Cardiac fibroblast (primary cell): ENCODE measurements around the gene NPC1.
A peak's percentile ranks its signal among the peaks of the same experiment; 100 is the strongest.

Experiments
- DNase-seq, 2 donors: peaks; one replicate each; pipeline versions ENCODE4 v3.0.0 to v3.0.0-alpha.2; 2010; ENCODE audit warnings: low read depth in 2 of 2
- H3K4me3 ChIP-seq, 2 donors: replicated peaks in 1 of 2; 1 replicate in 1 of 2; 2 replicates in 1 of 2; pipeline ENCODE4 v1.5.1; 2011; ENCODE audit warnings: low read depth in 2 of 2, low read length in 2 of 2, mild to moderate bottlenecking in 2 of 2, moderate library complexity in 1 of 2
- TF ChIP-seq, protein P1 (sequence below): IDR thresholded peaks from one replicate; pipeline ENCODE4 v1.5.1; 2011; ENCODE audit warnings: low read depth, mild to moderate bottlenecking, low read length, inconsistent platforms

The NPC1 gene

DNA sequence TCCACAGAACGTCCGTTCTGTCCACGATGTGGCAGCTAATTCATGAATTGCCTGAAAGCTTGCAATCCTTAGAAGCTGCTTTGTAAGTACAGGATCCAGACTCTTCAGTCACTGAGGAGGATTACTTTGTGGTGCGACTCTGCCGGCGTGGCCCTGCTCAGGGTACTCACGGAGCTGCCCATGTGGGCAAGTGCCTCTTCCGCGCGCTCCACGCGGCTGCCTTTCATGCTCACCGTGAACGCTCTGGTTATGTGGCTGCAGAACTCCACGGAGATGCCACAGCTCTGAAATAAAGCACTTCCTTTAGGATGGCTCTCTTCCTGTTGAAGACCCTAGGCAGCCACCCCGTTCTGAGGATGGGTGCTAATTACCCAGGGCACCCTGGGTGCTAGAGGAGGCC, 52.0 kb downstream of the NPC1 start:
- TF ChIP-seq, protein P1, sequence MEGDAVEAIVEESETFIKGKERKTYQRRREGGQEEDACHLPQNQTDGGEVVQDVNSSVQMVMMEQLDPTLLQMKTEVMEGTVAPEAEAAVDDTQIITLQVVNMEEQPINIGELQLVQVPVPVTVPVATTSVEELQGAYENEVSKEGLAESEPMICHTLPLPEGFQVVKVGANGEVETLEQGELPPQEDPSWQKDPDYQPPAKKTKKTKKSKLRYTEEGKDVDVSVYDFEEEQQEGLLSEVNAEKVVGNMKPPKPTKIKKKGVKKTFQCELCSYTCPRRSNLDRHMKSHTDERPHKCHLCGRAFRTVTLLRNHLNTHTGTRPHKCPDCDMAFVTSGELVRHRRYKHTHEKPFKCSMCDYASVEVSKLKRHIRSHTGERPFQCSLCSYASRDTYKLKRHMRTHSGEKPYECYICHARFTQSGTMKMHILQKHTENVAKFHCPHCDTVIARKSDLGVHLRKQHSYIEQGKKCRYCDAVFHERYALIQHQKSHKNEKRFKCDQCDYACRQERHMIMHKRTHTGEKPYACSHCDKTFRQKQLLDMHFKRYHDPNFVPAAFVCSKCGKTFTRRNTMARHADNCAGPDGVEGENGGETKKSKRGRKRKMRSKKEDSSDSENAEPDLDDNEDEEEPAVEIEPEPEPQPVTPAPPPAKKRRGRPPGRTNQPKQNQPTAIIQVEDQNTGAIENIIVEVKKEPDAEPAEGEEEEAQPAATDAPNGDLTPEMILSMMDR, result no peak
- no peak for DNase-seq
- no peak overlapping the region for H3K4me3 ChIP-seq

- DNase-seq, result peak in 1 of 2 donors; percentile 28
- H3K4me3 ChIP-seq, result no peak overlapping the region
- TF ChIP-seq, protein P1, result no peak
These were observed 53.5 kb downstream of the NPC1 start for GRCh38 chr18:23532848-23533247.

DNA sequence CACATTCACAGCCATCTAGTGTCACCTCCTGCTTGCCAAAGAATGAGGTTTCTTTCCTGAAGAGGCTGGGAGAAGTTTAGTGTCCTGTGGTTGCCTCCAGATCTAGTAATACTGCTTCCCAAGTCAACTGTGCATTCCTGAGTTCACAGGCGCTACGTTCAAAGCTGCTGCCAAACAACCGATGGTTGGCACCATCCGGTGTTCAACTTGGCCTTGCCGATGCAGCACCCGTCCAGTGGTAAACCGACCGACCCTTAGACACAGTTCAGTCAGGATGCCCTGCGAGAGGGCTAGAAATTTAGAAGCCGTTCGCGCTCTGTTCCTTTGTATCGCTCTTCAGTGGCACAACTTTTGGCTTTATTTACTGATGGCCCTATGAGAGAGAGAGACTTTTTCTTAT, 54.4 kb downstream of the NPC1 start:
- no peak for DNase-seq
- H3K4me3 ChIP-seq, result no peak overlapping the region
- TF ChIP-seq, protein P1, result no peak

DNA sequence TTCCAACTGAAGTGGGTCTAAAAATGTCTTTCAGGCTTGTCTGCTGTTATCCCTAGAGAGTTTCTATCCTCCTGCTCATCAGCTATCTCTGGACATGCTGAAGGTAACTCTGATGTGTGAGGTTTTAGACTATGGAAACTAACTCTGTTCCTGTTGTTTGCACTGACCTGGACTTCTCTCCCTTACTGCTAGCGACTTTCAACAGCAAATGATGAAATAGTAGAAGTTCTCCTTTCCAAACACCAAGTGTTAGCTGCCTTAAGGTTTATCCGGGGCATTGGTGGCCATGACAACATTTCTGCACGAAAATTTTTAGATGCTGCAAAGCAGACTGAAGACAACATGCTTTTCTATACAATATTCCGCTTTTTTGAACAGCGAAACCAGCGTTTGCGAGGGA, 56.1 kb downstream of the NPC1 start:
- no peak for DNase-seq
- no peak overlapping the region for H3K4me3 ChIP-seq
- TF ChIP-seq, protein P1, result no peak

GRCh38 chr18:23529604-23530003, 56.7 kb downstream of the NPC1 start:
- DNase-seq, result peak in 1 of 2 donors; percentile 79
- TF ChIP-seq, protein P1, result no peak
- no peak overlapping the region for H3K4me3 ChIP-seq

GRCh38 chr18:23528580-23529472, 57.5 kb downstream of the NPC1 start:
- DNase-seq, result peak; percentile 63 to 74
- no peak overlapping the region for H3K4me3 ChIP-seq
- TF ChIP-seq, protein P1, result no peak
